ENCODE data around the gene TRIM45. TPM values are rescaled to one million over a fixed set of nuclear protein-coding genes. Genes with fewer than 3 reads are reported as not detected.

Gene TRIM45
- total RNA-seq, 1 donor from 2014 or later: 50.9 TPM

DNA sequence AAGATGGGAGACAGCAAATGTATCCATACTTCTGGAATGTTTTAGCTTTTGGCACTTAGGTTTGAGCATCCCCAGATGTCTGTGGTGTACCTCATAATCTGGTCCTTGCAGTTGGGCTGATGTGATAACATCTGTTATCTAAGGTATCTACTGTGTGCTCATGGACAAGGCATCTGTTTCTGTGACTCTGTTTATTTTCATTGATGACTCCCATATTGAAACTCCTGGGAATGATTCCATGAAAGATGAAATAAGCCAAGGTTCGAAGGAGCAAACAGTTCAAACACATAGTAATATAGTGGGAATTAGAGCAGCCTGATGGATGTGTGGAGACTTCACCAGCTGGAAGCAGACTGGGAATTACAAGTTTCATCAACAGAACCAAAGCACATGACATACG, 20.7 kb upstream of the TRIM45 start:
- TF ChIP-seq, protein P1, sequence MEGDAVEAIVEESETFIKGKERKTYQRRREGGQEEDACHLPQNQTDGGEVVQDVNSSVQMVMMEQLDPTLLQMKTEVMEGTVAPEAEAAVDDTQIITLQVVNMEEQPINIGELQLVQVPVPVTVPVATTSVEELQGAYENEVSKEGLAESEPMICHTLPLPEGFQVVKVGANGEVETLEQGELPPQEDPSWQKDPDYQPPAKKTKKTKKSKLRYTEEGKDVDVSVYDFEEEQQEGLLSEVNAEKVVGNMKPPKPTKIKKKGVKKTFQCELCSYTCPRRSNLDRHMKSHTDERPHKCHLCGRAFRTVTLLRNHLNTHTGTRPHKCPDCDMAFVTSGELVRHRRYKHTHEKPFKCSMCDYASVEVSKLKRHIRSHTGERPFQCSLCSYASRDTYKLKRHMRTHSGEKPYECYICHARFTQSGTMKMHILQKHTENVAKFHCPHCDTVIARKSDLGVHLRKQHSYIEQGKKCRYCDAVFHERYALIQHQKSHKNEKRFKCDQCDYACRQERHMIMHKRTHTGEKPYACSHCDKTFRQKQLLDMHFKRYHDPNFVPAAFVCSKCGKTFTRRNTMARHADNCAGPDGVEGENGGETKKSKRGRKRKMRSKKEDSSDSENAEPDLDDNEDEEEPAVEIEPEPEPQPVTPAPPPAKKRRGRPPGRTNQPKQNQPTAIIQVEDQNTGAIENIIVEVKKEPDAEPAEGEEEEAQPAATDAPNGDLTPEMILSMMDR (IDR thresholded peaks at IDR 0.05; ENCODE audit: unreplicated experiment): no peak
- Mint-ChIP-seq H3K27me3 (no peaks in the 10 kb centered on the region), H3K27ac (no peak overlapping the region), H3K4me3 (ENCODE audit: low read depth) (no peak overlapping the region), H3K9me3 (ENCODE audit: low read depth) (no peaks in the 10 kb centered on the region), H3K4me1 (ENCODE audit: low read depth) (peaks cover 21% of the 10 kb centered on the region), H3K36me3 (ENCODE audit: insufficient read depth) (no peaks in the 10 kb centered on the region)
- DNase-seq (ENCODE audit: low spot score, unreplicated experiment): no peak

DNA sequence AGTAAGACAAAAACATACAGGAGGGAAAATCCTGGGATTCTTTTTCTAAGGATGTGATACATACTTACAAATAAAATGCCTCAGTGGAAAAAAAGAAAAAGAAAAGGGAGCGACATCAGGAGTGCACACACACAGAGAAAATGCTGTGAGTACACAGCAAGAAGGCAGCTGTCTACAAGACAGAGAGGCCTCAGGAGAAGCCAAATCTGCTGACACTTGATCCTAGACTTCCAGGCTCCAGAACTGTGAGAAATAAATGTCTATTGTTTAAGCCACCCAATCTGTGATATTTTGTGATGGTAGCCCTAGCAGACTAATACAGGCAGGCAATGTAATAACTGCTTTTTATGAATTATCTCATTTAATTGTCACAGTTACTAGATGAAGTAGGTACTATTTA, 17.0 kb upstream of the TRIM45 start:
- DNase-seq (ENCODE audit: low spot score, unreplicated experiment): no peak
- Mint-ChIP-seq H3K27ac (no peak overlapping the region), H3K4me3 (ENCODE audit: low read depth) (no peak overlapping the region), H3K9me3 (ENCODE audit: low read depth) (no peaks in the 10 kb centered on the region), H3K4me1 (ENCODE audit: low read depth) (peaks cover 15% of the 10 kb centered on the region), H3K36me3 (ENCODE audit: insufficient read depth) (no peaks in the 10 kb centered on the region), H3K27me3 (no peaks in the 10 kb centered on the region)
- TF ChIP-seq, protein P1 (IDR thresholded peaks at IDR 0.05; ENCODE audit: unreplicated experiment): no peak

DNA sequence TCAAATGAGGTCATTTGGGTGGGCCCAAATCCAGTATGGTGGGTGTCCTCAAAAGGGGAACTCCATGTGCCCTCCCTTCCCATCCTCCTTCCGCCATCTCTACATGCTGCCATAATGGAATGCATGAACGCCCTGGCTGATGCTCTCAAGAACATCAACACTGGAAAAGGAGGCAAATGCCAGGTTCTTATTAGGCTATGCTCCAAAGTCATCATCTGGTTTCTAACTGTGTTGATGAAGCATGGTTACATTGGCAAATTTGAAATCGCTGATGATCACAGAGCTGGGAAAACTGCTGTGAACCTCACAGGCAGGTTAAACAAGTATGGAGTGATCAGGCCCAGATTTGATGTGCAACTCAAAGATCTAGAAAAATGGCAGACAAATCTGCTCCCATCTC, 16.6 kb upstream of the TRIM45 start:
- Mint-ChIP-seq H3K4me1 (ENCODE audit: low read depth) (peaks cover 11% of the 10 kb centered on the region), H3K27ac (no peak overlapping the region), H3K9me3 (ENCODE audit: low read depth) (no peaks in the 10 kb centered on the region), H3K27me3 (no peaks in the 10 kb centered on the region), H3K36me3 (ENCODE audit: insufficient read depth) (no peaks in the 10 kb centered on the region), H3K4me3 (ENCODE audit: low read depth) (no peak overlapping the region)
- DNase-seq (ENCODE audit: low spot score, unreplicated experiment): no peak
- TF ChIP-seq, protein P1 (IDR thresholded peaks at IDR 0.05; ENCODE audit: unreplicated experiment): no peak

DNA sequence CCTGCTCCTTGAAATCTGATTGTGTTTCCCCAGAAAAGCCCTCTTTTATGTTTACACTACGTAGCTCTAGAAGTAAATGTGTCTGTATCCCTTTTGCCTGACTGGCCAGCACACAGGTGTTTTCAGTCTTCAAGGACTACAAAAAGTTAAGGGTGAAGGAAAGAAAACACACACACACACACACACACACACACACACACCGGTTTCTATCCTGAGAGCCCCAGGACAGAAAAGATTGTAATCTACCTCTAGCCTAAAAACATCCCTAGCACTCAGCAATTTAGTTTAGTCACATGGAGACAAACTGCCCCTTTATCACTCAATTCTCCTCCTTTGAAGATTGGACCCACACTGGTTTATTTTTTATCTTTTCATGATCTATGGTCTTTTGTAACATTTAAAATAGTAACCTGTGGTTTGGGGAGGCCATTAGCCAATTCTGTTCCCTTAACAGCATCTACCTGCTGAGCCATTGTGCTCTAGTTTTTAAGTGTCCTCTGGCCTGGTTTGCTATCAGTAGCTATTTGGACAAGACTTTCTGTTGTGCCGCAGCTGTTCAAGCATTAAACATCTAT, 15.8 kb upstream of the TRIM45 start:
- TF ChIP-seq, protein P1 (IDR thresholded peaks at IDR 0.05; ENCODE audit: unreplicated experiment): no peak
- H3K27ac Mint-ChIP-seq: no peak overlapping the region
- H3K4me3 Mint-ChIP-seq (ENCODE audit: low read depth): no peak overlapping the region
- H3K36me3 Mint-ChIP-seq (ENCODE audit: insufficient read depth): no peaks in the 10 kb centered on the region
- no peaks in the 10 kb centered on the region for H3K9me3 Mint-ChIP-seq (ENCODE audit: low read depth)
- H3K4me1 Mint-ChIP-seq (ENCODE audit: low read depth): peaks cover 11% of the 10 kb centered on the region
- H3K27me3 Mint-ChIP-seq: no peaks in the 10 kb centered on the region
- DNase-seq (ENCODE audit: low spot score, unreplicated experiment): no peak

DNA sequence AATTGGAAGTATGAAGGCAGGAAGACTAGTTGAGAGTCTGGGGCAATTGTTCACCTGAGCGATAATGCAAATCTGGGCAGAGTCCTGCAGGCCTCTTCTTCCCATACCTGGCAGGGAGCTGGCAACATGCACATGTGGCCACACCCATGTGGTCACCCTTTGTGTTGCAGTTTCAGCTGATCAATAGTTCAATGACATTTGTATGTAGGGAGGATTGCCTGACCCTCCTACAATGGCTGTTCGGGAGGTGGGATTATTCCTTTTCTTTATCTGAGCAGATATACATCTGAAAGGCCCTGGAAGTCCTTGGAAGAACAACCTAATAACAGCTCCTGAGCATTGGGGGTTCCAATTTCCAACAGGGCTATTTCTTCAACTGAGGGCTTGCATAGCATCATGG, 15.2 kb upstream of the TRIM45 start:
- Mint-ChIP-seq H3K27ac (no peak overlapping the region), H3K27me3 (no peaks in the 10 kb centered on the region), H3K36me3 (ENCODE audit: insufficient read depth) (no peaks in the 10 kb centered on the region), H3K4me3 (ENCODE audit: low read depth) (no peak overlapping the region), H3K4me1 (ENCODE audit: low read depth) (peaks cover 11% of the 10 kb centered on the region), H3K9me3 (ENCODE audit: low read depth) (no peaks in the 10 kb centered on the region)
- TF ChIP-seq, protein P1 (IDR thresholded peaks at IDR 0.05; ENCODE audit: unreplicated experiment): no peak
- no peak for DNase-seq (ENCODE audit: low spot score, unreplicated experiment)
